Trophoblast cell (in vitro differentiated cells and primary cell): ENCODE results near the gene AUTS2.

Source experiments
- DNase-seq, 2 donors: peaks; one replicate each; pipeline ENCODE4 v3.0.0-alpha.2; 2016
- H2AFZ ChIP-seq: 2 replicates; pipeline ENCODE4 v1.6.1; 2013; ENCODE audit warnings: low read length, moderate library complexity, mild to moderate bottlenecking; ENCODE audit not compliant: insufficient read depth, poor library complexity
- H2AK5ac ChIP-seq: 2 replicates; pipeline ENCODE4 v1.6.1; 2013; ENCODE audit warnings: mild to moderate bottlenecking, low read length
- H2BK120ac ChIP-seq: 2 replicates; pipeline ENCODE4 v1.6.1; 2013; ENCODE audit warnings: low read length, mild to moderate bottlenecking, moderate library complexity; ENCODE audit not compliant: insufficient read depth, poor library complexity
- H2BK12ac ChIP-seq: 2 replicates; pipeline ENCODE4 v1.6.1; 2013; ENCODE audit warnings: mild to moderate bottlenecking, low read length, moderate library complexity
- H2BK5ac ChIP-seq: 2 replicates; pipeline ENCODE4 v1.6.1; 2013; ENCODE audit warnings: low read length, low read depth, moderate library complexity, mild to moderate bottlenecking; ENCODE audit not compliant: poor library complexity
- H3K14ac ChIP-seq: 2 replicates; pipeline ENCODE4 v1.6.1; 2013; ENCODE audit warnings: mild to moderate bottlenecking, low read length
- H3K18ac ChIP-seq: 2 replicates; pipeline ENCODE4 v1.6.1; 2013; ENCODE audit warnings: mild to moderate bottlenecking, low read length
- H3K23ac ChIP-seq: 2 replicates; pipeline ENCODE4 v1.6.1; 2013; ENCODE audit warnings: low read length
- H3K27ac ChIP-seq: 2 replicates; pipeline ENCODE4 v1.5.1; 2013; ENCODE audit warnings: low read depth, mild to moderate bottlenecking, inconsistent platforms, low read length, moderate library complexity
- H3K27me3 ChIP-seq: 2 replicates; pipeline ENCODE4 v1.6.1; 2013; ENCODE audit warnings: inconsistent platforms, mild to moderate bottlenecking, low read length, moderate library complexity; ENCODE audit not compliant: insufficient read depth
- H3K36me3 ChIP-seq, 2 experiments: 1 replicate in 1 of 2; 2 replicates in 1 of 2; pipeline ENCODE4 v1.6.1; 2013; ENCODE audit warnings: low read length in 2 of 2, mild to moderate bottlenecking in 2 of 2, moderate library complexity in 1 of 2; ENCODE audit not compliant: insufficient read depth in 2 of 2, control insufficient read depth in 1 of 2
- H3K4ac ChIP-seq: 2 replicates; pipeline ENCODE4 v1.6.1; 2013; ENCODE audit warnings: low read depth, mild to moderate bottlenecking, low read length, moderate library complexity
- H3K4me1 ChIP-seq, 2 experiments: 1 replicate in 1 of 2; 2 replicates in 1 of 2; pipeline ENCODE4 v1.6.1; 2013; ENCODE audit warnings: low read length in 2 of 2, mild to moderate bottlenecking in 2 of 2, moderate library complexity in 1 of 2; ENCODE audit not compliant: insufficient read depth in 2 of 2, control insufficient read depth in 1 of 2
- H3K4me2 ChIP-seq: 2 replicates; pipeline ENCODE4 v1.6.1; 2013; ENCODE audit warnings: inconsistent platforms, mild to moderate bottlenecking, low read length, moderate library complexity
- H3K4me3 ChIP-seq: 2 replicates; pipeline ENCODE4 v1.5.1; 2013; ENCODE audit warnings: mild to moderate bottlenecking, low read depth, low read length, inconsistent platforms
- H3K79me1 ChIP-seq: one replicate; pipeline ENCODE4 v1.6.1; 2013; ENCODE audit warnings: low read length
- H3K79me2 ChIP-seq: 2 replicates; pipeline ENCODE4 v1.6.1; 2013; ENCODE audit warnings: low read length, mild to moderate bottlenecking; ENCODE audit not compliant: control insufficient read depth, insufficient read depth, poor library complexity
- H3K9ac ChIP-seq: 2 replicates; pipeline ENCODE4 v1.6.1; 2013; ENCODE audit warnings: mild to moderate bottlenecking, low read length
- H3K9me3 ChIP-seq: 2 replicates; pipeline ENCODE4 v1.6.1; 2013; ENCODE audit warnings: low read depth, mild to moderate bottlenecking, control low read depth, inconsistent platforms, low read length; ENCODE audit not compliant: insufficient read depth
- H4K12ac ChIP-seq: 2 replicates; pipeline ENCODE4 v1.6.1; 2013; ENCODE audit warnings: low read depth, mild to moderate bottlenecking, low read length, moderate library complexity
- H4K8ac ChIP-seq: 2 replicates; pipeline ENCODE4 v1.6.1; 2013; ENCODE audit warnings: low read depth, mild to moderate bottlenecking, low read length, moderate library complexity
- H4K91ac ChIP-seq: one replicate; pipeline ENCODE4 v1.6.1; 2013; ENCODE audit warnings: low read depth, mild to moderate bottlenecking, low read length, moderate library complexity
- WGBS: extraction: QIAGEN DNeasy Blood & Tissue Kit; methylation state at CpG from one replicate; pipeline ENCODE4 v1.1.7; 2013; ENCODE audit warnings: missing lambda C conversion rate; ENCODE audit not compliant: insufficient read length, insufficient coverage; ENCODE audit errors: extremely low coverage; 5-methylcytosine and 5-hydroxymethylcytosine counted together

AUTS2 gene

GRCh38 chr7:70285187-70285586, 686.9 kb downstream of the AUTS2 start:
- Histone ChIP-seq H2AFZ (no peak overlapping the region), H4K12ac (no peak overlapping the region), H3K27me3 (no peaks in the 10 kb centered on the region), H2BK12ac (no peak overlapping the region), H3K79me1 (no peaks in the 10 kb centered on the region), H3K18ac (no peak overlapping the region), H3K4me2 (no peak overlapping the region), H3K9me3 (no peaks in the 10 kb centered on the region), H3K4ac (no peak overlapping the region), H3K79me2 (no peaks in the 10 kb centered on the region), H4K8ac (no peak overlapping the region), H3K27ac (no peak overlapping the region), H2AK5ac (no peak overlapping the region), H3K4me3 (no peak overlapping the region), H3K23ac (no peak overlapping the region), H3K4me1 (no peaks in the 10 kb centered on the region), H4K91ac (no peak overlapping the region), H2BK120ac (no peak overlapping the region), H2BK5ac (no peak overlapping the region), H3K14ac (no peak overlapping the region), H3K36me3 (no peaks in the 10 kb centered on the region), H3K9ac (no peak overlapping the region)
- WGBS: no CpG with 5 or more reads among the region's 1 CpG
- DNase-seq: no peak

- Histone ChIP-seq H3K36me3 (no peaks in the 10 kb centered on the region), H2BK5ac (no peak overlapping the region), H2AFZ (no peak overlapping the region), H2AK5ac (no peak overlapping the region), H3K9ac (no peak overlapping the region), H3K4ac (no peak overlapping the region), H3K18ac (no peak overlapping the region), H3K14ac (no peak overlapping the region), H4K12ac (no peak overlapping the region), H3K79me2 (no peaks in the 10 kb centered on the region), H3K27ac (no peak overlapping the region), H3K23ac (no peak overlapping the region), H3K4me2 (no peak overlapping the region), H3K4me3 (no peak overlapping the region), H4K91ac (no peak overlapping the region), H3K9me3 (no peaks in the 10 kb centered on the region), H3K27me3 (no peaks in the 10 kb centered on the region), H3K79me1 (no peaks in the 10 kb centered on the region), H3K4me1 (no peaks in the 10 kb centered on the region), H2BK12ac (no peak overlapping the region), H2BK120ac (no peak overlapping the region), H4K8ac (no peak overlapping the region)
- WGBS: no CpG with 5 or more reads among the region's 3 CpGs
- no peak for DNase-seq
These were observed 687.6 kb downstream of the AUTS2 start for GRCh38 chr7:70285854-70286253.

- H3K9me3 ChIP-seq: no peaks in the 10 kb centered on the region
- DNase-seq: no peak
- H3K14ac ChIP-seq: no peak overlapping the region
- H4K91ac ChIP-seq: no peak overlapping the region
- H3K79me2 ChIP-seq: no peaks in the 10 kb centered on the region
- no peaks in the 10 kb centered on the region for H3K36me3 ChIP-seq
- no CpG with 5 or more reads among the region's 5 CpGs for WGBS
- H3K4me1 ChIP-seq: no peaks in the 10 kb centered on the region
- no peak overlapping the region for H3K4ac ChIP-seq
- H2BK120ac ChIP-seq: no peak overlapping the region
- no peak overlapping the region for H3K9ac ChIP-seq
- no peak overlapping the region for H2BK12ac ChIP-seq
- H3K23ac ChIP-seq: no peak overlapping the region
- H2BK5ac ChIP-seq: no peak overlapping the region
- H3K4me2 ChIP-seq: no peak overlapping the region
- H3K27me3 ChIP-seq: no peaks in the 10 kb centered on the region
- no peaks in the 10 kb centered on the region for H3K79me1 ChIP-seq
- H4K12ac ChIP-seq: no peak overlapping the region
- no peak overlapping the region for H3K18ac ChIP-seq
- no peak overlapping the region for H2AK5ac ChIP-seq
- H3K4me3 ChIP-seq: no peak overlapping the region
- no peak overlapping the region for H2AFZ ChIP-seq
- H3K27ac ChIP-seq: no peak overlapping the region
- no peak overlapping the region for H4K8ac ChIP-seq
These were observed 690.6 kb downstream of the AUTS2 start for GRCh38 chr7:70288781-70289456.

GRCh38 chr7:70292716-70293115, 694.4 kb downstream of the AUTS2 start:
- no peak overlapping the region for H3K4me3 ChIP-seq
- H3K4ac ChIP-seq: no peak overlapping the region
- H3K36me3 ChIP-seq: no peaks in the 10 kb centered on the region
- no peaks in the 10 kb centered on the region for H3K27me3 ChIP-seq
- H4K91ac ChIP-seq: no peak overlapping the region
- no peak overlapping the region for H4K8ac ChIP-seq
- H3K79me2 ChIP-seq: no peaks in the 10 kb centered on the region
- H2BK12ac ChIP-seq: no peak overlapping the region
- no peaks in the 10 kb centered on the region for H3K4me1 ChIP-seq
- H3K27ac ChIP-seq: no peak overlapping the region
- no peak overlapping the region for H3K4me2 ChIP-seq
- H2AK5ac ChIP-seq: no peak overlapping the region
- H3K9me3 ChIP-seq: no peaks in the 10 kb centered on the region
- DNase-seq: no peak
- H3K23ac ChIP-seq: no peak overlapping the region
- no peak overlapping the region for H3K18ac ChIP-seq
- no peak overlapping the region for H3K9ac ChIP-seq
- H2AFZ ChIP-seq: no peak overlapping the region
- H4K12ac ChIP-seq: no peak overlapping the region
- no peak overlapping the region for H2BK120ac ChIP-seq
- no peak overlapping the region for H3K14ac ChIP-seq
- no CpG with 5 or more reads among the region's 5 CpGs for WGBS
- H3K79me1 ChIP-seq: no peaks in the 10 kb centered on the region
- H2BK5ac ChIP-seq: no peak overlapping the region
